ENCODE data around the gene SLC7A6OS.
"Not testable (repeated sequence)": the region's sequence is repeated elsewhere in the genome, so short reads cannot be mapped to it uniquely, and the experiment has no call there.

The SLC7A6OS gene

DNA sequence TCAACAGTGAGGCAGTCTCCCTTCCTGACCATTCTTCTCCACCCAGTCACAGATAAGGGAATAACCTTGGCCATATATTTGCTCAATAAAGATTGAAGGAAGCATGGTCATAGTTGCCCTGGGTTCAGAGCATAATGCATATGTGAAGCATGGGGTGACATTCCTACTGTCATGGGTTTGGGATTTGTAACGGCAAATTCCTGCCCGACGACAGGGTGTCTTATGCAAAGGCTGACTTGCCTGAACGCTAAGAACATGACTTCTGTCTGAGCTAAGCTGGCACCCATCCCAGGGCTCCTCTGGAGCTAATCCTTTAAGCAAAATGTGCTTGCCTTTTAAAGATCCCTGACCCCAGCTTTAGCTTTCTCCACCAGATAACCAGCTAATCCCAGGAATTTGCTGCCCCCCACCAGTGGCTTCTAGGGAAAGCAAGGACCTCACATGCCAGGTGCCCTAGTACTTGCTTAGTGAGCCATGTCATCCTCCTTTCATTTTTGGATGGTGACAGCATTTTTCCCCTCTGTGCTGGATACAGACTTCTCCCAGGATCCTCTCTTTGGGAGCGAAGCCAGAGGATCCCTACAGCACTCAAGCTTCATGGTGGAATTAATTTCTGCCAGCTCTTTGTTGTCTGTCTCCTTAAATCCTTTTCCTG is 11.7 kb downstream of the SLC7A6OS start:
- DNase-seq (ENCODE audit: low read depth in 3 of 3) = no peak

DNA sequence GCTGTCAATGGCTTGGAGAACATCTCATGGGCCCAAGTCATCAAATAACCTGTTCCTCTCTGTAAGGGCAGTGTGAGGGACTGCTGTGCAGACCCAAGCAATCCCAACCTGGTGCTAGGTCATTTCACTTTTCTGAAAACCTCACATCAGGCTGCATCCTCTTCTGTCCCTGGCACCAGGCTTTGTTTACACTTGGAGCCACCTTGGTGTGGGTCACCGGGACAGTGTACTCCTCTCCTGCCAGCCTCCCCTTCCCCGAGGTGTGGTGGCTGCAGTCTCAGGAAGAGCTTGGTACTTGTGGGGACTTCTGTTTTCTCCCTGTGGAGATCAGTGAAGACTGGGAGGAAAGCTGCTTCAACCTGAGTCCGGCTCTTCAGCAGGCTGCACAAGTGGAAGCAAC is 12.4 kb downstream of the SLC7A6OS start:
- no peak for DNase-seq (ENCODE audit: low read depth in 3 of 3)

DNA sequence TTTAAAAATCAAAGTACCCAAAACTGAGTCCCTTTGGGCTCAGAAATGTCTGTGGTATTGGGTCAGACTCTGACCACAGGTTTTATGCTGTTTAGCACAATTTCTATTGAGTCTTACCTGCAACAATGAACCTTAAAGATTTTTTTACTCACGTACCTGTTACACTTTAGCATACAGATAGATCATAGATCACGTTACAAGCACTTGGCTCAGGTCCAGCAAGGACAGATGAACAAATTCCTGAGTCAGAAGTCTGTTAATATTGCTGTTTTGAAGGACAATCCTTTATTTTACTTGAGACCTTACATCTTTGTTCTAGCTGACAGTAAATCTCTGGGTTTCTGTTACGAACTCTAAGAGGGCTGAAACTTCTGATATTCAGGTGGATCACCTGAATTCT is 12.8 kb downstream of the SLC7A6OS start:
- DNase-seq (ENCODE audit: low read depth in 3 of 3) = no peak

DNA sequence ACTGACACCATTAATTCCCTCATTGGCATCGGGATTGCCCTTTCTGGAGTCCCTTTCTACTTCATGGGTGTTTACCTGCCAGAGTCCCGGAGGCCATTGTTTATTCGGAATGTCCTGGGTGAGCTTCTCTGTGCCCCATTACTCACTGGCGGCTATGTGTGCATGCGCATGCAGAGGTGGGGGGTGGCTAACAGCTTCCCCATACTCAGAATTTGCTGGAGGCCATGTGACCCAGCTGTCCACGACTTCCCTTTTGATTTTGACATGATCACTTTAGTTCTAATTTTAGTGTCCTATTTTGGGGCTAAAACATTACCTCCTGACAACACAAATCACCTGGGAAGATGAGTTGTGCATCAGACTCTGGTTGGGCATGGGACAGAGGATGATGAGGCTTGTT is 14.1 kb downstream of the SLC7A6OS start:
- DNase-seq (ENCODE audit: low read depth in 3 of 3) = no peak

DNA sequence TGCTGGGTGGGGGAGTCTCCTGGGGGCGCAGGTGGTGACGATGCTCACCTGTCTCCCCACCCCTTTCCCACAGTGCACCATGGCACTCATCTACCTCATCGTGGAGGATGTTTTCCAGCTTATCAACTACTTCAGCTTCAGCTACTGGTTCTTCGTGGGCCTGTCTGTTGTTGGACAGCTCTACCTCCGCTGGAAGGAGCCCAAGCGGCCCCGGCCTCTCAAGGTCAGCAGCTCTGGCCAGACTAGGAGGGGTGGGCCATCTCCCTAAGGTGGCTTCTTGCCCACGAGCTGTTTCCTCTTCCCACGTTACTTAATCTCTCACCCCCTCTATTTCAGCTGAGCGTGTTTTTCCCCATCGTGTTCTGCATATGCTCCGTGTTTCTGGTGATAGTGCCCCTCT is 14.5 kb downstream of the SLC7A6OS start:
- no peak for DNase-seq (ENCODE audit: low read depth in 3 of 3)

DNA sequence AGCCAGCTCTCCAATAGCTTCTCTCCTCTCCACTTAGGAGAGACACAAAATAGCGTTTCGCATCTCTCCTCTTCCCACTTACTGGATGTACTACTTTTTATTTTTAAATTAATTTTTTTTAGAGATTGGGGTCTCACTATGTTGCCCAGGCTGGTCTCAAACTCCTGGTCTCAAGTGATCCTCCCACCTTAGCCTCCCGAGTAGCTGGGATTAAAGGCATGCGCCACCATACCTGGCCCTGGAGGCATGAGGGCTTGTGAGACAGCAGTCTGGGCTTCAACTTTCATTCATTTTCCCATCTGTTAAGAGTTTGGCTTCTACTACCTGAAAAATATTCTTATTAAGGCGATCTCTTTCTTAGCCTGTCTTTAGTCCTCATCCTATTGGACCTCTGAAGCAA is 18.3 kb downstream of the SLC7A6OS start:
- no peak for DNase-seq (ENCODE audit: low read depth in 3 of 3)

DNA sequence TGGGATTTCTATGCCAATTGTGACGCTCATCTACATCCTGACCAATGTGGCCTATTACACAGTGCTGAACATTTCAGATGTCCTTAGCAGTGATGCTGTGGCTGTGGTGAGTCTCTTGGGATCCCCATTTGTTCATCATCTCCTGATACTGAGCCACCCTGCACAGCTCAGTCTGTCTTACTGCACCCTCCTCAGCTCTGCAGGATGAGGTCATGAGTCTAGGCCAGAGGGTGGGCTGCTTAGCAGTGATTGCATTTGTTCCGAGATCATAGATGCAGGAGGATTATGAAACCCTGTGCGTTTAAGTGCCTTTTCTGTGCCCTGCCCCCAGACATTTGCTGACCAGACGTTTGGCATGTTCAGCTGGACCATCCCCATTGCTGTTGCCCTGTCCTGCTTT is 19.5 kb downstream of the SLC7A6OS start:
- DNase-seq (ENCODE audit: low read depth in 3 of 3) = no peak

DNA sequence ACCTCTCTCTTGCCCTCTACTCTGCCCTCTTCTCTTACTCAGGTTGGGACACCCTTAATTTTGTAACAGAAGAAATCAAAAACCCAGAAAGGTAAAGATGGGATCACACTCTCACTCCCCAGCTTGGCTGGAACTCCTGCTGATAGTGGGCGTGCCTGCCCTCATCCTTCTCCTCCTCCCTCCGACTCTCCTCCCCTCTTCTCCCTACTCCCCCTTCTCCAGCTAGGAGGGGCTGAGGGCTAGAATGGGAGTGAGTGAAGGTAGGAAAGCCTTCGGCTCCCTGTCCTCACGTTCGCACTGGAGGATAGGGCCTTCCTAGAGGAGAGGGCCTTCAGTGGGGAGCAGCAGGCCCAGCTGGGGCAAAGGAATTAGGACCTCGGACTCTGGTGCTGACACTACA is 20.3 kb downstream of the SLC7A6OS start:
- no peak for DNase-seq (ENCODE audit: low read depth in 3 of 3)

DNA sequence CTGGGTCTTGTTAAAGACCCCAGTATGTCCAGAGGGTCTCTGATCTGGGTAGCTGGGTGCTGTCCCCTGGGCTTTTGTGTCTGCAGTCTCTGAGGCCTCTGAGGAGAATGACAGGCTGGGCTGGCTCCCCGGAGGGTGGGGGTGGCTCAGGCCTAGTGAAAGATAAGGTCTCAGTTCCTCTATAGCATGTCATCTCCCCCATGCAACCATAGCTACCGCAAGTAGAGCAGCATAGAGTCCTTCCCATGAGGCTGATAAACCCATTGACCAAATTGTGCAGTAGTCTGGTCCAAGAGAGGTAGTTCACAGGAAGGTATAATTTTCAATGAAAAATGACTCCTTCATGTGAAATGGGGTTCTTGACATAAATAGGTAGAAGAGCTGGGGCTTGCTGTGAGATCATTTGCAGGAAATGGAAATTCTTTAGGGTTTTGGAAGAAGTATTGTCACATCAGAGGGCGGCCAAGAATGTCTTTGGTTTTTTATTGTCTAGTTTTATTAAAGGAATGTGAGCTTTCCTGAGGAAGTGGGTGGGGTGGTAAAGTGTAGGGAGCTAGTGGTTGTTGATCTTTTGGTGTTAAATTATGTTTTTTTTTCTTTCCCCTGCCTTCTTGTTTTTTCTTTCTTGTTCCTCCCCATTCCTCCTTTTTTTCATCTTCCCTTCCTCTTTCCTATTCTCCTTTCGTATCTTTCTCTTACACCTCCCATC is 21.0 kb downstream of the SLC7A6OS start:
- DNase-seq (ENCODE audit: low read depth in 3 of 3) = no peak

DNA sequence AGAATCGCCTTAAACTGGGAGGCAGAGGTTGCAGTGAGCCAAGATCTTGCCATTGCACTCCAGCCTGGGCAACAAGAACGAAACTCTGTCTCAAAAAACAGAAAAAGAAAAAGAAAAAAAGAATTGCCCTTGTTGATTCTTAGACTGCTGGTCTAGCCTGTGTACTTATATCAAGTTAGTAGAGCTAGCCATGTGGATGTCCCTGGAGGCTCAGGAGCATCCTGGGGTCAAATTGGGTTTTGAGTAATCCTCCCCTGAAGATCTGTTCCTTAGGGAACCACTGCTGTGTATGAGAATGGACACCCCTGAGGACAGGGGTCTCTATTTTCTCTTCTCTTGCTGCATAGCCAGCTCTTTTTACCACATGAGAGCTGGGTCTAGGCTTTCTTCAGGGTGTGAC is 21.5 kb downstream of the SLC7A6OS start:
- no peak for DNase-seq (ENCODE audit: low read depth in 3 of 3)

DNA sequence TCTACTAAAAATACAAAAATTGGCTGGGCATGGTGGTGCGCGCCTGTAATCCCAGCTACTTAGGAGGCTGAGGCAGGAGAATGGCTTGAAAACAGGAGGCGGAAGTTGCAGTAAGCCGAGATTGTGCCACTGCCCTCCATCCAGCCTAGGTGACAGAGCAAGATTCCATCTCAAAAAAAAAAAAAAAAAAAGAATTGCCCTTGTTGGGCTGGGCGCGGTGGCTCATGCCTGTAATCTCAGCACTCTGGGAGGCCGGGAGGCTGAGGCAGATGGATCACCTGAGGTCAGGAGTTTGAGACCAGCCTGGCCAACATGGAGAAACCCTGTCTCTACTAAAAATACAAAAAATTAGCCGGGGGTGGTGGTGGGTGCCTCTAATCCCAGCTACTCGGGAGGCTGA is 21.9 kb downstream of the SLC7A6OS start:
- DNase-seq (ENCODE audit: low read depth in 3 of 3) = not testable (repeated sequence)

DNA sequence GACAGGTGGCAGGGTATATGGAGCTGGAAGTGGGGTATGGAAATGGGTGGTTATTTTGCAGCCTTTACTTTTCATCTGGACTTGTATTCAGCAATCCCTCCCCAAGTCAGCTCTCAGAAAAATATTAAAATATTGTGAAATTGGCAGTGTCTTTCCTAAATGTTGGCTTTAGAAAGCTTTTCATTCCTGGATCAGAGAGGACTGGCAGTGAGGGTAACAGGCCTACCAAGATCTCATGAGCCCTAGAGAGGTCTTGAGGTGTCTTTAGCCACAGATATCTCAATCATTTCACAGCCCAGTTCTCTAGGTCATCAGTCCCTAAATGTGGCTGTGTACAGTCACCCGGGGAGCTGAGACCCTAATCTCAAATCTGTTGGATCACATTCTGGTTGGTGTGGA is 22.5 kb downstream of the SLC7A6OS start:
- DNase-seq (ENCODE audit: low read depth in 3 of 3) = no peak

DNA sequence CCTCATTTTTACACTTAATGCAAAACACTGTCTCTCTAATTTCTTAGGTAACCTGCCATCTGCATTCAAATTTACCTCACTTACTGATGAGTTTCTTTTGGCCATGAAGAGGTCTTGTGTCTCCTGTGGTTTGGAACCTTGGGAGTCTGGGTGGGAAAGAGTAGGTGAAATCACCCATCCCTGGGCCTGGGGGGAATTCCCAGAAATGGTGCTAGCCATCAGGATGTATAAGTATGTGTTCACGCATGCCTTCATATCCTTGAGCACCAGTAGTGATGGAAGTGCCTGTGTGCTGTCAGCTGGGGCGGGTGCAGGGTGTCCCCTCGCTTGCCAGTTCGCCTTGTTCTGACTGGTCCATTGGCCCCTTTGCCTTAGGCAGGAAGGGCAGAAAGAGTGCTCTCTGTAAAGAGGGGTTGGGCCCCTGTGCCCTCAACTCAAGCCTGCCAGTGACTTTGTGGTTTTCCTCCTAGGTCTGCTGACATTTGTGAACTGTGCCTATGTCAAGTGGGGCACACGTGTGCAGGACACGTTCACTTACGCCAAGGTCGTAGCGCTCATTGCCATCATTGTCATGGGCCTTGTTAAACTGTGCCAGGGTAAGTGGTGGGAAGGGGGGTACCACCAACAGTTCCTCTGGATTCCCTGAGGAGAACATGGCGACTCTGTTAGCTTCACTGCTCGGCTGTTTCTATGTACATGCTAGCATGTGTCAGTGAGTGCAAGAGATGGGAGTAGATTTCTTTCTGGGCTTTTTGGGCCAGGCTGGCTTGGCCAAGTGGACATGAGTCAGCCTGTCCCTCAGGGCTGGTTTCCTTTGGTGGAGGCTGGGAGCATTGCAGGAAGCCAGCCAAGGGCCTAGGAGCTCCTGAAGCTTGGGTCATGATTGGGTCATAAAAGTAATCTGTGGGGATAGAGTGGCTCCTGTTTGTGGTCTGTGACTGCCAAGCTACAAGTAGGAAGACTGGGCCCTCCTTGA is 23.2 kb downstream of the SLC7A6OS start:
- no peak for DNase-seq (ENCODE audit: low read depth in 3 of 3)

DNA sequence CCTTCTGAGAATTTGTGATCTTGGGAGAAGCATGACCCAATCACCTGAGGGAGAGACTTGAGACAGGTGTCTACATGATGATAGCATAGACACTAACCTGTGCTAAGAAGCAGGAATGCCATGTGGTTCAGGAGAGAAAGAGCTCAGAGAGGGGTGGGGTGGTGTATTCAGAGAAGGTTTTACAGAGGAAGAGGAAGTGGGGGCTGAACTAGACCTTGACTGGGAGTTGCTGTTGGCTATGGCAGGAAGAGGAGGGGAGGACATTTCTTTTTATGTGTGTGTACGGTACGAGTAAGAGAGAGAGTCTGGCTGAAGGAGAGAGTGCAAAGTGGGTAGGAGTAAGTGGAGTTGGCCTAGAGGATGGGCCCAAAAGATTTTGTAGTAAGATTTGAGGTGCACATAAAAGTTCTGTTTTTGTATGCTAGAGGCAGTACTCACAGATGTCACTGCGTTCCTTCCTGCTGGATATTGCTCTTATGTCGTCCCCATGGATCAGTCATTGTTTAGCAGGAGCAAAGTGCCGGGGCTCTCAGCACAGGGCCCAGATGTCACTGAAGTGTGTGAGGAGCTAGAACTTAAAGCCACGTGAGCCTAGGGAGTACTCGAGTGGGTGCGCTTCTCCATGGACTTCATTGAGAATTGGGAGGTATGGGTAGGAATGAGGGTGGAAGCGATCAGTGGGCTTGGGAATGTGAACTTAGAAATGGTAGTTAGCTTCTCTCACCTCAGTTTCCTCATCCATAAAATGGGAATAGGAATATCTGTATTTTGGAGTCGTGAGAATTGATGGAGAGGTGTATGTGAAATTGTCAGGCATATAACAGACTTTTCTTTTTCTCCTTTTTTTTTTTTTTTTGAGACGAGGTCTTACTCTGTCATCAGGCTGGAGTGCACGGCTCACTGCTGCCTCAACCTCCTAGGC is 24.3 kb downstream of the SLC7A6OS start:
- DNase-seq (ENCODE audit: low read depth in 3 of 3) = no peak

DNA sequence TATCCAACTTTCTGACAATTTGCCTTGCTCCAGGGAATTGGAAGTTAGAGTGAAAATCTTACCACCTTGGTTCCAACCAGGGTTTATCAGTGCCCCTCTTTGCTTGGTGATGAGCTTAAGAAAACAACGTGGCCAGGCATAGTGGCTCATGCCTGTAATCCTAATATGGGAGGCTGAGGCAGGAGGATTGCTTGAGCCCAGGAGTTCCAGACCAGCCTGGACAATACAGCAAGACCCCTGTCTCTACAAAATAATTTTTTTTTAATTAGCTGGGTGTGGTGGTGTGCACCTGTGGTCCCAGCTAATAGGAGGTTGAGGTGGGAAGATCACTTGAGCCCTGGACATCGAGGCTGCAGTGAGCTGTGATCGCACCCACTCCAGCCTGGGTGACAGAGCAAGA is 25.1 kb downstream of the SLC7A6OS start:
- DNase-seq (ENCODE audit: low read depth in 3 of 3) = no peak

DNA sequence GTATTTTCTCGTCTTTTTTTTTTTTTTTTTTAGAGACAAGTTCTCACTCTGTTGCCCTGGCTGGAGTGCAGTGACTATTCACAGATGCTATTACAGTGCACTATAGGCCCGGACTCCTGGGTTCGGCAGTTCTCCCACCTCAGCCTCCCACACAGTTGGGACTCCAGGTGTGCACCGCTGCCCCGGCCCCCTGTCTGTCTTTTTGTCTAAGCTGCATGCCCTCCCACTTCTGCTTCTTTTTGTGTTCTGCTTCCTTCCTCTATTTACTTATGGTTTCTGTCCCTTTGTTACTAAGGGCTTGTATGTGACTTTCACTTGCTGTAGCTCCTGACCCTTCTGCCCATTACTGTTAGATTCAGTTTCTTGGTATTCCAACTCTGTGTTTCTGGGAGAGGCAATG is 25.9 kb downstream of the SLC7A6OS start:
- no peak for DNase-seq (ENCODE audit: low read depth in 3 of 3)

DNA sequence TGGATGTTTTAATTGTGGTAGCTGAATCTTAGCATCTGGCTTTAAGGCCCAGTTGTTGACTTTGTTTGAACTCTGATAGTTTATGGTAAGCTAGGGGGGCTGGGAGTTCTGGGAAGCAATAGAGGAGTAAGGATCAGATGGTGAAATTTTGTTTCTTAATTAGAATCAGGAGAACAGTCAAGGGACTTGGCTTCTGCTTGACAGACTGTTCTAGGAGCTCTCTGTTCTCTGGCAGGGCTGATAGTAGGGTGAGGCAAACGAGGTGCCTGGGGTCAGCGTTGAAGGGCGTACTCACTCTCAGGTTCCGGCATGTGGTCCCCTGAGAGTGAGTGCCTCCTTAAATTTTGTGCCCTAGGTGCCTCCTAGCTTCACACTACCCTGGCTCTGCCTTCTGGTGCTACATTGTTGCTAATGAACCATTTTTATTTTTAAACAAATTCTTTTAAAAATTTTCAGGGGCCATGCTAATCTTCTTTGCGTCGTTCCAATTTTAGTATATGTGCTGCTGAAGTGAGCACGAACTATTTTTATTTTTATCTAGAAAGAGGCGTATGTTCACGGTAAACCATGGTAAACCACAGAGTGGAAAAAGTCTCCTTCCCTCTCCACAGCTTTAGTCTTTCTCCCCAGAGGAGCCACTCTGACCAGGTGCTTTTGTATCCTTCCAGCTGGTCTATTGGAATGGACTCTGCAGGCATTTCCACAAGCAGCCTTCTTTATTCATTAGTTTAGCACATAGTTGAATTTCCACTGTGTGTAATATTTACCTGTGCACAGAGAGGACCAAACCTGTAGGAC is 26.7 kb downstream of the SLC7A6OS start:
- no peak for DNase-seq (ENCODE audit: low read depth in 3 of 3)

DNA sequence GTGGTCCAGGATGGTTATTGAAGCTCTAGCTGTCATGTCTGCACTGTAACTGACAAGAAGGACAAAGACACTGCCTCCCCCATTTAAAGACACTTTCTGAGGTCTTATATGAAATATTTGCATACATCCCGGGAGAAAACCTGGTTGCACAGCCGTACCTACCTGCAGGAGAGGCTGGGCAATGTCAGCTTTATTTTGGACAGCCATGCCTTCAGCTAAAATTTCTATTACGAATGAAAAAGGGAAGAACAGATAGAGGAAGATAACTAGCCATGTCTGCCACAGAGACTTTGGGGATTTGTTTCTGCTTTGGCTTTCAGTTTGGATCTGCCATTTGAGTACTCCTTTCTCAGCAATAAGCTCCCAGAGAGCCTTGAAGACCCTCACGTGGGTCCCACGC is 27.4 kb downstream of the SLC7A6OS start:
- no peak for DNase-seq (ENCODE audit: low read depth in 3 of 3)

DNA sequence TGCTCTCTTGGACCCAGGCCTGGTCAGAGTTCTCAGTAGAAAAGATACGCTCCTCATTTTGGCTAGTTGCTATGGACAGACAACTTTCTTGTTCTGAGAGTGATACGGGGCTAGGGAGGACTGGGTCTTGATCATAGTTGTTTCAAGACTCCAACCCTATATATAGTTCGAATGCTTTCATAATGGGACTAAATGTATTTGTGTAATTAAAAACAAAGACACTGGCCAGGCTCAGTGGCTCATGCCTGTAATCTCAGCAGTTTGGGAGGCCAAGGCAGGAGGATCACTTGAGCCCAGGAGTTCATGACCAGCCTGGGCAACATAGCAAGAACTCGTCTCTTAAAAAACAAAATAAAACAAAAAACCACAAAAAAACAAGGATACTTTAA is 28.7 kb downstream of the SLC7A6OS start:
- DNase-seq (ENCODE audit: low read depth in 3 of 3) = no peak

DNA sequence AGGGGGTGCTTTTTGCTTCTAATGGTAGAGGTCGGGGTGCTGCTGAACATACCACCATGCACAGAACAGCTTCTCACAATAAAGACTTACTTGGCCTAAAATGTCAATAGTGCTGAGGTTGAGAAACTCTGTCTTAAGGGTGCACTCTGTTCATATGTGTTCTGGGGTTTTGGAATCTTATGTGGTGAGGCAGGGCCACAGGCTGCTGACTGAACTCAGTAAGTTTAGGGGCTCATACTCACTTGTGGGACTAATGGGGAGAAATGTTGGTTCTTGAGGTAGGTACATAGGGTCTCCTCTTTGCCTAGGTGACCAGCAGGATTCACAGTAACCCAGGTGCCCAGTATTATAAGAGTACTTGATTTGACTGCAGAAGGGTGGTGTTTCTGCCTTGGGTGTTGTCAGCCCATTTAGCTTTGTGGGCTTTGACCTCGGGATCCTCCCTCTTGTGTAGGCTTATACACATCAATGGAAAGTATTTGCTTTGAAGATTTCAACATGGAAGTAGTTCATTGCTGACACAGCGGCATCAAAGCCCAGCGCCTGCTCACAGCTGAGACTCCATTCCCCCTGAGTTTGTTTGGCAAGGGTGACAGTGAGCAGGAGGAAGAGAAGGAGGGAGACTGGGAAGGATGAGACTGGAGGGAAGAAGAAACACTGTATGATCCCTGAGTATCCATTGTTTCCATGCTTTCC is 29.2 kb downstream of the SLC7A6OS start:
- no peak for DNase-seq (ENCODE audit: low read depth in 3 of 3)
